Cardiac muscle cell (in vitro differentiated cells and primary cell): Measurements from ENCODE around the gene TPD52L1. TPM values are rescaled to one million over a fixed set of nuclear protein-coding genes. Genes with fewer than 3 reads are reported as not detected.

Experiments
- DNase-seq, 2 donors: peaks; one replicate each; pipeline versions ENCODE4 v3.0.0 to v3.0.0-alpha.2; 2010 to 2017; ENCODE audit warnings: low read depth in 1 of 2, low spot score in 1 of 2
- H3K27ac ChIP-seq: fragments of 200-600 bp; sonication (generic); 2 replicates; pipeline ENCODE4 v1.5.1; 2016
- H3K27me3 ChIP-seq: fragments of 200-600 bp; sonication (generic); 2 replicates; pipeline ENCODE4 v1.6.0; 2016; ENCODE audit warnings: control low read depth
- H3K36me3 ChIP-seq: fragments of 200-600 bp; sonication (generic); 2 replicates; pipeline ENCODE4 v1.5.1; 2016; ENCODE audit warnings: control low read depth
- H3K4me1 ChIP-seq: fragments of 200-600 bp; sonication (generic); 2 replicates; pipeline ENCODE4 v1.8.1; 2017; ENCODE audit warnings: low read depth, mild to moderate bottlenecking, mixed run types
- H3K4me3 ChIP-seq: fragments of 200-600 bp; sonication (generic); 2 replicates; pipeline ENCODE4 v1.5.1; 2016; ENCODE audit warnings: mild to moderate bottlenecking
- H3K9me3 ChIP-seq: fragments of 200-600 bp; sonication (generic); 2 replicates; pipeline ENCODE4 v1.5.1; 2017; ENCODE audit warnings: low read depth, mild to moderate bottlenecking, control low read depth
- polyA plus RNA-seq: library from polyadenylated mRNA; unstranded; fragments of >200 nt; fragmentation: Nextera tagmentation; extraction: Ambion mirVana; gene quantifications from 2 replicates; pipeline ENCODE4 v1.2.1, GENCODE V29; 2016
- total RNA-seq: library from RNA; depleted of rRNA; stranded (reverse); fragments of >200 nt; gene quantifications from 2 replicates; pipeline ENCODE4 v1.2.3, GENCODE V29; 2016
- TF ChIP-seq, protein P1 (sequence below): IDR thresholded peaks from 2 replicates; pipeline ENCODE4 v1.5.1; 2012; ENCODE audit warnings: low read depth, mild to moderate bottlenecking, low read length

The TPD52L1 gene
- total and polyA plus RNA-seq, 2 experiments from 2014 or later, result 49.2 to 72.8 TPM

DNA sequence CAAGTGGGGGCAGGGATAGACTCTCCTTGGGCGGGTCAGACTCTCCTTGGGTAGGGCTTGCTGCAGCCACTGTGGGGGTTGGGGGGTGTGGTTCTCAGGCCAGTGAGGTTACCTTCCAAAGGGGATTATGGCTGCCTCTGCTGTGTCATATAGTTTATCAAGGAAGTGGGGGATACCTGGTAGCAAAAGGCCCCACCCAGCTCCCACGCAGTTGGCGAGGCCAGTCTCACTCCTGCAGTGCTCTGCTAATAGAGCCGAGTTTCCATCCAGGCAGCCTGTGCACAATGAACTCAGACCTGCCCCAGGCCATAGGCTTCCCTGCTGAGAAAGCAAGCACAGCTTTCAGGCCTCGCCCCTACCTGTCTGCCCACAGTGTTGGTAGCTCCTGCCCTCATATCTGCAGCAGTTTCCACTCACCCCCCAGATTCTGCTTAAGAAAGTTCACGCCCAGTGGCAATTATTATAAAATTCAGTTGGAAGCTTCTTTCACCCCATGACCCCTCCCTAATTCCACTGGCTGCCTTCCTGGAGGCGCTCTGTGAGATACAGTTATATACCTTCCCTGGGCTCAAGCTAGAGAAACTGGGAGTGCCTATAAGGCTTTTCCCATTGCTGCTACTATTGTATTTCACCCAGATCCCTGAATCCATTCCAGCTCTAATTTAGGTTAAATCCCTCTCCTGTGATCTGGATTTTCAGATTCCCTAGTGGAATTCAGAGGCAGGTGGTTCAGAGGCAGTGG lies 92.1 kb downstream of the TPD52L1 start:
- Histone ChIP-seq H3K27ac (no peak overlapping the region), H3K4me1 (no peaks in the 10 kb centered on the region), H3K27me3 (no peaks in the 10 kb centered on the region), H3K36me3 (no peaks in the 10 kb centered on the region), H3K4me3 (no peak overlapping the region), H3K9me3 (no peaks in the 10 kb centered on the region)
- no peak for DNase-seq
- TF ChIP-seq, protein P1, sequence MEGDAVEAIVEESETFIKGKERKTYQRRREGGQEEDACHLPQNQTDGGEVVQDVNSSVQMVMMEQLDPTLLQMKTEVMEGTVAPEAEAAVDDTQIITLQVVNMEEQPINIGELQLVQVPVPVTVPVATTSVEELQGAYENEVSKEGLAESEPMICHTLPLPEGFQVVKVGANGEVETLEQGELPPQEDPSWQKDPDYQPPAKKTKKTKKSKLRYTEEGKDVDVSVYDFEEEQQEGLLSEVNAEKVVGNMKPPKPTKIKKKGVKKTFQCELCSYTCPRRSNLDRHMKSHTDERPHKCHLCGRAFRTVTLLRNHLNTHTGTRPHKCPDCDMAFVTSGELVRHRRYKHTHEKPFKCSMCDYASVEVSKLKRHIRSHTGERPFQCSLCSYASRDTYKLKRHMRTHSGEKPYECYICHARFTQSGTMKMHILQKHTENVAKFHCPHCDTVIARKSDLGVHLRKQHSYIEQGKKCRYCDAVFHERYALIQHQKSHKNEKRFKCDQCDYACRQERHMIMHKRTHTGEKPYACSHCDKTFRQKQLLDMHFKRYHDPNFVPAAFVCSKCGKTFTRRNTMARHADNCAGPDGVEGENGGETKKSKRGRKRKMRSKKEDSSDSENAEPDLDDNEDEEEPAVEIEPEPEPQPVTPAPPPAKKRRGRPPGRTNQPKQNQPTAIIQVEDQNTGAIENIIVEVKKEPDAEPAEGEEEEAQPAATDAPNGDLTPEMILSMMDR, result no peak

DNA sequence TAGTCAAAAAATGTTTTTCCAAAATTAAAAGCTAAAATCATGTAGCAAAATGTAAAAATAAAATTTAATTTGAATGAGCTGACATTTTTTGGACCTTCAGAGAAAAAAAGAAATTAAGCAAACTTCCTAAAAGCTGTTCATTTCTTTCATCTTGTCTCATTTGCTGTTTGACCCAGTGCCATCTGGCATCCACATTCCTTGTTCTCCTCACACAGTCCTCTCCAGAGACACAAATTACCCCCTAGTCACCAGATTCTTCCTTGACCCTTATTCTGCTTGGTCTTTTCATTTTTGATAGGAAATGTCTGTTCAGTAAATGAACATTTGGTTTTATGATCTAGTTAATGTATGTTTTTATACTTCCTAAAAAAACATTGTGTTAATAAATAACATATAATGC lies 93.0 kb downstream of the TPD52L1 start:
- TF ChIP-seq, protein P1, result no peak
- Histone ChIP-seq H3K36me3 (no peaks in the 10 kb centered on the region), H3K9me3 (no peaks in the 10 kb centered on the region), H3K27me3 (no peaks in the 10 kb centered on the region), H3K4me3 (no peak overlapping the region), H3K27ac (no peak overlapping the region), H3K4me1 (no peaks in the 10 kb centered on the region)
- no peak for DNase-seq

DNA sequence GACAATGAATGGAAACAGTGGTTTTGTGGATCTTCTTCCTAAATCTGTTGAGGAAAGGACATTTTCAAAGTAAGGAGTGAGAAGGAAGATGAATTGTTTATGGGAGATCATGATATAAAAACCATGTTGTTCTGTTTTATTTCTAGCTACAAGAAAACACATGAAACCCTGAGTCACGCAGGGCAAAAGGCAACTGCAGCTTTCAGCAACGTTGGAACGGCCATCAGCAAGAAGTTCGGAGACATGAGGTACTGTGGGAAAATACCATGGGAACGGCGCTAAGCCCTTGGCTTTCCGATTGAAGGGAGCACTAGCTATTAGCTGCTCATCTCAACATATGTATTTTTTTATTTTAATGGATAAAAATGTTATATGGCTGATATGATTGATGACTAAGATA lies 94.6 kb downstream of the TPD52L1 start:
- TF ChIP-seq, protein P1, result no peak
- H3K4me1 ChIP-seq, result no peaks in the 10 kb centered on the region
- DNase-seq, result no peak

DNA sequence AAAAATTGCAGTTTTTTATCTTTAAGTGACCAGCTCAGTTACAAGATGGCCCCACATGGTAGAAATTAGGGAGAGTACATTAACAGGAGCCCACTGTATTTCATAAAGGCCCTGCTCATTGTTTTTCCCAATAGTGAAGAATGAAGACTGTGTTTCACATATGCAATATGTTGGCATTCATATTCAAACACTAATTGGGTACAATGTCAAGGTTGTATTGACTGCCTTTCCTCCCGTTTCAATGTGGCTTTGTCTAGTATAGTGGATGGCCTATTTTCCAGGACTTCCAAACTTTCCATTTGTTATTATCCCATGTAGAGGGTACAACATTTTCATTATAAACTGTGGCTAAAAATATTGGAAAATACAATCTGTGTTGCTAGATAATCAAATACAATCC lies 96.9 kb downstream of the TPD52L1 start:
- TF ChIP-seq, protein P1, result no peak
- H3K4me3 ChIP-seq, result no peak overlapping the region
- DNase-seq, result no peak
- H3K36me3 ChIP-seq, result no peaks in the 10 kb centered on the region
- no peaks in the 10 kb centered on the region for H3K4me1 ChIP-seq
- no peaks in the 10 kb centered on the region for H3K9me3 ChIP-seq
- H3K27me3 ChIP-seq, result no peaks in the 10 kb centered on the region
- no peak overlapping the region for H3K27ac ChIP-seq

More for the DNA sequence above, 94.6 kb downstream of the TPD52L1 start:
- Histone ChIP-seq H3K9me3 (no peaks in the 10 kb centered on the region), H3K36me3 (no peaks in the 10 kb centered on the region), H3K27me3 (no peaks in the 10 kb centered on the region), H3K27ac (no peak overlapping the region), H3K4me3 (no peak overlapping the region)

DNA sequence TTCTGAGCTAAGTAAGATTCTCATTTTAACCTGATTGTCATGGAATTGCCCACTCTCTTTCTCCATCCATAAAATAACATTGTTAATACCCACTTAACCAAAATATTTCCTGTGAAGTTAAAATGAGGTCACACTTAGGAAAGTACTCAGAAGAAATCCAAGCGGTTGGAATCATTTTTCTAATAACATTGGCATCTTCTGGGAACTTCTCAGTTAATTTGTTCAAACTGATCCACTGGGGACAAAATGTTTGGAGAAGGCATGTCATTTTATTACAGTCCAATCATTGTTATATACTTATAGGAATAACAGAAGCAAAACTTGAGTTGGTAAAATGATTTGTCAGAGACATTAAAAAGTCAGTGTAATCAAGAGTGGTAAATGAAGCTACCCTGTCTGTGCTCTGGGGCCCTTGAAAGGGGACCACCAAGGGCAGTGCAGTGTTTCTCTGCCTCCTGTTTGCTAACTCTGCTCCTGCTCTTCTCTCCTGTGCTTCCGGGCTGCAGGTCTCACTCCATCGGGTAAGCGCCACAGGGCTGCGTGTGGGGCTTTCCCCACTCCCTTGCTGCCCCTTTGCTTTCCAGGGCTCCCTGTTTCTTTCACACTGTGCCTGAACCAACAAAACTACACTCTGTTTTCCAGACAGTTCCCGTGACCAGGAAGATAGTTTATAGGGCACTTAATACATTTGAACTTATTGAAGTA lies 98.1 kb downstream of the TPD52L1 start:
- no peaks in the 10 kb centered on the region for H3K9me3 ChIP-seq
- no peak overlapping the region for H3K27ac ChIP-seq
- peak in 1 of 2 donors; percentile 22 for DNase-seq
- TF ChIP-seq, protein P1, result no peak
- no peaks in the 10 kb centered on the region for H3K36me3 ChIP-seq
- no peak overlapping the region for H3K4me3 ChIP-seq
- H3K27me3 ChIP-seq, result no peaks in the 10 kb centered on the region
- no peaks in the 10 kb centered on the region for H3K4me1 ChIP-seq
